Stimulated activated CD4-positive, alpha-beta T cell treated with anti-CD3 and anti-CD28 coated beads, Interleukin-2, amount 100 ng/mL, for 4 hours (primary cell): ENCODE measurements around the gene AKTIP.
"Not testable (repeated sequence)": the region's sequence is repeated elsewhere in the genome, so short reads cannot be mapped to it uniquely, and the experiment has no call there.

Experiments used
- DNase-seq: peaks from one replicate; pipeline ENCODE4 v3.0.0-alpha.2; 2020; ENCODE audit warnings: low read depth

AKTIP gene

DNA sequence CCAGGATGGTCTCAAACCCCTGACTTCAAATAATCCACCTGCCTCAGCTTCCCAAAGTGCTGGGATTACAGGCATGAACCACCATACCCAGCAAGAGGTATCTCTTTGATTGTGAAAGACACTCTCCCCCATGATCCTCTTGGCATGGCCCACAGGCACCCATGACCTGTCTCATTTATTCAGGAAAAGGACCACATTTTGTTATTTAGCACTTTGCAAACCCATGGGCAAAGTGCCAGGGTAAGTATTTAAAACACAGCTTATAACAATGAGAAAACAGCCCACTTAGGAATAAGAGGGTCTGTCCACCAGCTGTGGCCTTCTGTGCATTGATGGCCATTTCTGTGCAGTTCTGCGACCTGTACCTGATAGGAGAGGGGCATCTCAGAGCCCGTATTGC, 12.8 kb upstream of the AKTIP start:
- DNase-seq: no peak

GRCh38 chr16:53515259-53515658, 12.2 kb upstream of the AKTIP start:
- DNase-seq: no peak

DNA sequence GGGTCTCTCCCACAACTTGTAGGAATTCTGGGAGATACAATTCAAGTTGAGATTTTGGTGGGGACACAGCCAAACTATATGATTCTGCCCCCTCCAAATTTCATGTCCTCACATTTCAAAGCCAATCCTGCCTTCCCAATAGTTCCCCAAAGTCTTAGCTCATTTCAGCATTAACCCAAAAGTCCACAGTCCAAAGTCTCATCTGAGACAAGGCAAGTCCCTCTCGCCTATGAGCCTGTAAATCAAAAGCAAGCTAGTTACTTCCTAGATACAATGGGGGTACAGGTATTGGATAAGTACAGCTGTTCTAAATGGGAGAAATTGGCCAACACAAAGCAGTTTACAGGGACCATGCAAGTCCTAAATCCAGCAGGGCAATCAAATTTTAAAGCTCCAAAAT, 9.8 kb upstream of the AKTIP start:
- not testable (repeated sequence) for DNase-seq

DNA sequence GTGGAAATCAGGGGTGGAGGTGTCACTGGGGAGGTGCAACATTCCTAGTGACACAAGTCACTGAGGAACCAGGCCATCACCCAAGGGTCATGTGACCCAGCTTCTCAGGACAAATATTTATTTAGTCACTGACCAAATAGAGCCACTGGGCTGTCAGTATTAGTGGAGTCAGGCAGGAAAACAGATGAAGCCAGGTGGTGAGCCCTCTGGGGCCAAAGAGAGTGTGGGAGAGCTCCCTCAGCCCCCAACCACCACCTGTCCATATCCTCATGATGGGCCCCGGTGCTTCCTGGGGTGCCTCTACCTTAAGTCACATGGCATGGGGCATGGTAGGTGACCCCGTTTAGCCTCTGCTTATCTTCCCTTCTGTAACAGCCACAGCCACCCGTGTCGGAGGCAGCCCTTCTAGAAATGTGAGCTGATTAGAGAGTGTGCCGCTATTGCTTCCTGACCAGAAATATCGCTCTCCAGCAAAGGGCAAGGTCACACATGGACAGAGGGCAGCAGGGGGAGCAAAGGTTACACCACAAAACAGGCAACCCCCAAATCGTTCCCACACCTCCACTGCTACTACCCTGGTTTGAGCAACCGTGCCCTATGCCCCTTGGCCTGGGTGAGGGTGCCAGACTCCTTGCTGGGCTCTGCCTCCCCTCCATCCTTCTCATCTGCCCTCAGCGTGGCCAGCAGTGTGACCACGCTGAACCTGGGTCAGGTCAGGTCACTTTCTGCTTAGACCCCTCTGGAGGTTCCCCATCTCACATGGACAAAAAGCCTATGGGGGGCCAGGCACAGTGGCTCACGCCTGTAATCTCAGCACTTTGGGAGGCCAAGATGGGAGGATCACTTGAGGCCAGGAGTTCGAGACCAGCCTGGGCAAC, 8.6 kb upstream of the AKTIP start:
- DNase-seq: no peak

DNA sequence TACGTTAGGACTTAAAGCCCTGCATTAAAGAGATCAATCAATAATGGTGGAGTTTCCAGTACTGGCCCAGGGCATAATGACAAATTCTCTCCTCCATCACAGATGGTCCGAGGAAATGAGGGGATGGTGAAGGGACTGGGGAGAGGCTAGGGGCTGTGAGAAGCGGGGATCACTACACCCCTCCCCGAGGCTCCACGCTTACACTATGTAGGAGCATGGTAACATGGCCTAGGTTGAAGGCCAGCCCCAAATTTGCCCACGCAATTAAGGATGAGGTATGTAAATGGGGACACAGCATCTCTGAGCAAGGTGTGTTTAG, 8.0 kb upstream of the AKTIP start:
- DNase-seq: no peak

DNA sequence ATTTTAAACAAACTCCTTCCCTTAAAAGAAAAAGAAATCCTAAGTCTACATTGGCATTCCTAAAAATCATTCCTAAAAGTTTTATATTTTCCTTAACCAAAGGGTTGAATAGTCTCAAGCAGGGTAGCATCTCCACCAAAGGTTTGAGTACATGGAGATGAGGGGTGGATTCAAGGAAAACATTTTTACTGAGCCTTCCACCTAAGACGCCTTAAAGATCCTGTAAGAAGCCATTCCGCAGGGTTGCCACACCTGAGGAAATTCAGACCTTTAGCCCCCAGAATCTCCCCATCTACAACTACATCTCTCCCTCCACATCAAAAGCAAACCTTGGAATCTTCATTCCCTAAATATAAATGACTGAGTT, 7.7 kb upstream of the AKTIP start:
- no peak for DNase-seq

GRCh38 chr16:53509906-53510703, 7.1 kb upstream of the AKTIP start:
- DNase-seq: no peak

DNA sequence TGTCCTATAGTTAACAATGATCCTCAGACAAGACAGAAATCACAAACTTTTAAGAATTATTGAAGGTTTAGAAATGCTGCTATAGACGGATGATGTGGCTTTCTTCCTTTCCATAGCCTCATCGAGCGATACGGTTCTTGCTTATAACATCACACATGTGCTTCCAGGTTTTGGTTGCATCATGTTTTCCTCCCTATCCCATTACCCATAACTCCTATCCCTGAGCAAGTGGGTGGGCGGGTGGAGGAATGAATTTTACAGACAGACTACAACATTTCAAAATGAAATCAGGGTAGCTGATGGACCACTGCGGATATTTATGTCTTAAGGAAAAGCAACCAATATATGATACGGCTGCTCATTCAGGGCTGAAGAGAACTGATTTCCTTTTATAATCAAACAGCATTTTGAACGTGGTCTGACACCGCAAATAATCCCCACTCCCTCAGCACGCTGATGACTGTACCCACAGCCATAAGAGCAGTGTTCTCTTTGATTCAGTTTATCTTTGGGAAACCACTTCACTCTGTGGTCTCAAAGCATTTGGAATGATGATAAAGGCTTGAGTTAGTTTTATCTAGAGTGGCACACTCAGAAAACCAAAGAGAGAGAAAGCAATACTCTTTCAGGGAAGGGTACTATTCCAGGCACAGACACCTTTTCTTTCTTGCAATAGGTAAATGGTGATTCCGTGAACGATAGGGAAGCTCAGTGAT, 4.6 kb upstream of the AKTIP start:
- DNase-seq: no peak

DNA sequence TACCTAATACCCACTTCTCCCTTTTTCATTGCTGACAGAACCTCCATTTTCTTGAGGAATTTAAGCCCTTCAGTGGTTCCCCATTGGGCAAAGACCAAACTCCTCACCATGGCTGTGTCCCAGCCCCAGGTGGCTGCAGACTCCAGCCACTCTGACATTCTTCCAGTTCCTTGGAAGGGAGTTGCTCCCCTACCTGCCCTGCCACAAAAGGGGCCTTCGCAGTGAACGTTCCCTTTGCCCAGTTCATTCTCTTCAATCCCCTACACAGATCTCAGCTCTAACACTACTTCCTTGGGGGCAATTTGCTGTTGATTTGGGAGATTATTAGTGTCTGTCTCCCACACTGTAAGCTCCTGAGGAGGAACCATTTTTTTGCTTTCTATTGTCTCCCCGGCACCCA, 3.2 kb upstream of the AKTIP start:
- no peak for DNase-seq

DNA sequence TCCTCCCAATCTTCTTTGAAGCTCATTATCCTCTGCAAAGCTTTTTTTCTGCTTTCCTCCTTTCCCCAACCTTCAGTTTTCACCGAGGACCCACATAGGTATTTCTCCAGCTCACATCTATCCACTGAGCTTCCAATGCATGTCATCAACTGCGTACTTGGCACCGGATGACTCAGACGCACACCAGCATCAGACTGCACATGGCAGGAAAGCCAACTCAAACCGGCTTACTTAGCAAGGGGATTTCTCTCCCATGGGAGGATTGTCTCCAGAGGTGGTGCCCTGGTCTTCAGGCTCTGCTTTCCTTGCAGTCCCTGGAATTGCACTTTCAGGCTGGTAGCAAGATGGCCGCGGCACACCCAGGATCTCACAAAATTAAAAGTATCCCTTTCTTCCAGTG, 1.7 kb upstream of the AKTIP start:
- no peak for DNase-seq

- no peak for DNase-seq
These were observed 1.1 kb upstream of the AKTIP start for GRCh38 chr16:53503991-53504663.

GRCh38 chr16:53503270-53503923, 388 bp upstream of the AKTIP start:
- DNase-seq: peak; percentile 100

GRCh38 chr16:53501216-53501859, 1.7 kb downstream of the AKTIP start:
- DNase-seq: no peak

GRCh38 chr16:53498984-53499383, 4.0 kb downstream of the AKTIP start:
- DNase-seq: no peak

- no peak for DNase-seq
These were observed 7.7 kb downstream of the AKTIP start for GRCh38 chr16:53495325-53495724.

DNA sequence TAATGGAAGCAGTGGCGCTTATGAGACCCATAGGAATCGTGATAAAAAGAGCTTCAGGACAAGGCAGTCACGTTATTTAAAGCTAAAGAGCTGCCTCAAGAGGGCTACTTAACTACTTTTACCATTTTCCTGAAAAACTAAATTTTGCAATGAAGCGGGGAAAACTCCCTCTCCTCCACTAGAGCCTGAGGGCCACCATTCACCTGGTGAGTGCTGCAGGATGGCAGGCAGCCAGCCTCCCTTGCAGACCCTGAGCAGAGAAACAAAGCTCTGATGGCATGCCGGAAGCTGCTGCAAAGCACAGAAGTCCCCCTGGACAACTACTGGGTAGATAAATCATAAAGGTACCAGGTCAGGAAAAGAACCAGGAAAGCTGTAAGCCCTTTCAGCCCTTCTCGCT, 8.4 kb downstream of the AKTIP start:
- DNase-seq: no peak

DNA sequence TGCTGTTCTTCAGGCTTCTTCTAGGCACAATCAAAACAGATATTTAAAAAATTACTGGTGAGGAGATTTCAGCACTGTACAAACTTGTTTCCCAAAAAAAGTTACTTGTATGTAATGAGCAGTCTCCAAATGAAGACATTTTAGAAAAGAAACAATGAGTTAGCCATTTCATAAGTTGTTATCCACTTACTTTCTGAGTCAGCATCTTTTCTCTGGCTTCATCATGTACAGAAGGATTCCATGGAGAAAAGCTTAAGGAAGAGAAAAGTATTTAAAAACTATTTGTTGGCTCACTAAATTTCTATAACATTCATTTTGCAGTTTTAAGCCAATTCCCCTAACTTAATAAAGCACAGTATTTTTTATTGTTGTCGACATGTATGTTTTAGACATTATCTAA, 10.5 kb downstream of the AKTIP start:
- DNase-seq: no peak

GRCh38 chr16:53489755-53490154, 13.3 kb downstream of the AKTIP start:
- no peak for DNase-seq

- DNase-seq: no peak
These were observed 16.8 kb downstream of the AKTIP start for GRCh38 chr16:53486230-53486629.

GRCh38 chr16:53484542-53484941, 18.5 kb downstream of the AKTIP start:
- no peak for DNase-seq

DNA sequence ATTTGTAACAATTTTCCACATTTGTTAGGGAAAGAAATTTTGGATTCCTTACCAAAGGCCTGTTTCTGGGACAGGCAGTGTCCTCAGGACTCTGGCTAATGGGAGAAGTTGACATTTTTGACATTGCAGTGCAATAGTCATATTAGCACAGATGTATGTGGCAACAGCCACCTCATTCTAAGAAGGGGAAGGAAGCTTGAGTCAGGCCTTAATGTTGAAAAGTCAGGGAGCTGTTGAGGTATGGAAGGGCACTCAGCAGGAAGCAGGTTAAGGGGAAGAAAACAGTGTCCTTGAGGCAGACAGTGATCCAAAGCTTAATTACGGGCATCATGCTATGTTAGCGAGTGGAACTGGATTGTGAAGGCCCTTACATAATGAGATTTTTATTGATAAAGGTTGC, 20.9 kb downstream of the AKTIP start:
- DNase-seq: no peak
